Measurements from ENCODE around the gene PER3. TPM values are rescaled to one million over a fixed set of nuclear protein-coding genes. Genes with fewer than 3 reads are reported as not detected.

Gene PER3
- total RNA-seq, 2 donors from 2014 or later, result 3.9 to 6.3 TPM

DNA sequence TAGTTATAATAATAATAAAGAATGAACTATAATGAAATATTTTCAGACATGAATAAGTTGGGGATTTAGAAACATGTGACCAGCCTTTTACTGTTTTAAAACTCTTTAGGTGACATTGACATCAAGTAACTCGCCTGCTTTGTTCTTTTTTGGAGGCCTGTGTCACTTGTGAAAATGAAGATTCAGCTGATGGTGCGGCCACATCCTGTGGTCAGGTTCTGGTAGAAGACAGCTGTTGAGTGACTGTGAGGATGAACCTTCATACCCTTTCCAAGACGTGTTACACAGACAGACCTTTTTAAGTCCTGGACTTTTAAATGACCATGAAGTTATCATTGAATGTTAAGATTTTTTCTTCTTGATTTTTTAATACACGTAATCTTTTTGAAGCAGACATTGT lies 58.4 kb downstream of the PER3 start:
- peaks cover 11% of the 10 kb centered on the region for H3K27me3 Mint-ChIP-seq (ENCODE audit: insufficient read depth)
- 94 to 100% methylated on average over 1 to 4 of the region's 4 CpGs for WGBS, 2 experiments (ENCODE audit: insufficient coverage in 1 of 2, insufficient read length in 1 of 2)
- Histone ChIP-seq H3K9me3 (ENCODE audit: control insufficient read depth, low read length) (peaks cover 16% of the 10 kb centered on the region), H3K27me3 (ENCODE audit: control insufficient read depth, insufficient read depth, low read length, poor library complexity, severe bottlenecking) (peaks cover 15% of the 10 kb centered on the region), H3K9ac (ENCODE audit: extremely low read depth, low read length, poor library complexity, severe bottlenecking) (no peak overlapping the region), H3K36me3 (ENCODE audit: control insufficient read depth, insufficient read depth, low read length) (peaks cover 2% of the 10 kb centered on the region), H3K4me1 (ENCODE audit: control insufficient read depth, insufficient read depth, low read length) (no peaks in the 10 kb centered on the region), H3K27ac (ENCODE audit: low read depth, low read length) (no peak overlapping the region), H3K4me3 (ENCODE audit: low read length) (no peak overlapping the region)
- TF ChIP-seq CTCF (conservative IDR thresholded peaks at IDR 0.05), result no peak
- H3K4me1 Mint-ChIP-seq, result peaks cover 3% of the 10 kb centered on the region
- peaks cover 22% of the 10 kb centered on the region for H3K9me3 Mint-ChIP-seq
- H3K4me3 Mint-ChIP-seq, result no peak overlapping the region
- peaks cover 19% of the 10 kb centered on the region for H3K36me3 Mint-ChIP-seq (ENCODE audit: low read depth)
- H3K27ac Mint-ChIP-seq, result no peak overlapping the region
- DNase-seq, result no peak

DNA sequence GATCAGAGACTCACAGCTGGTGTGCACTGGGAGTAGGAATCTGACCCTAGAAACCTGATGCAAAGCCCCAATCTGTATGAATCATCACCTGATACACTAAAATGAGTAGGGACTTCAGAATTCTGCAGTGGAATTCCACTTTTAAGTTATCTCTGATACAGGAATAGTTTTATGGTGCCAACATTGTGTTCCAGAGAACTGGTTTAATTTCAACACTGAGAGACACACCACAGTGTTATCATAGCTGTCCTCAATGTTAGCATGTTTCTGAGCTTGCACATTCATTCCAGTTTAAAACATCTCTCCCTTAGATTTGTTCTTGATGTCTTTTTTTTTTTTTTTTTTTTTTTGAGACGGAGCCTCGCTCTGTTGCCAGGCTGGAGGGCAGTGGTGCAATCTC lies 61.7 kb downstream of the PER3 start:
- no peak for TF ChIP-seq CTCF (conservative IDR thresholded peaks at IDR 0.05)
- no peaks in the 10 kb centered on the region for H3K9me3 Mint-ChIP-seq
- H3K27ac Mint-ChIP-seq, result no peak overlapping the region
- no peaks in the 10 kb centered on the region for H3K36me3 ChIP-seq (ENCODE audit: control insufficient read depth, insufficient read depth, low read length)
- H3K4me3 Mint-ChIP-seq, result no peak overlapping the region
- H3K27me3 ChIP-seq (ENCODE audit: control insufficient read depth, insufficient read depth, low read length, poor library complexity, severe bottlenecking), result peaks cover 41% of the 10 kb centered on the region
- 95% methylated on average over 2 of the region's 2 CpGs; no CpG with 5 or more reads in 1 of the 2 experiments for WGBS, 2 experiments (ENCODE audit: insufficient coverage in 1 of 2, insufficient read length in 1 of 2)
- no peaks in the 10 kb centered on the region for H3K9me3 ChIP-seq (ENCODE audit: control insufficient read depth, low read length)
- no peak for DNase-seq
- H3K4me3 ChIP-seq (ENCODE audit: low read length), result no peak overlapping the region
- H3K9ac ChIP-seq (ENCODE audit: extremely low read depth, low read length, poor library complexity, severe bottlenecking), result no peak overlapping the region
- H3K4me1 ChIP-seq (ENCODE audit: control insufficient read depth, insufficient read depth, low read length), result no peaks in the 10 kb centered on the region
- peaks cover 40% of the 10 kb centered on the region for H3K27me3 Mint-ChIP-seq (ENCODE audit: insufficient read depth)
- H3K4me1 Mint-ChIP-seq, result peaks cover 4% of the 10 kb centered on the region
- H3K27ac ChIP-seq (ENCODE audit: low read depth, low read length), result no peak overlapping the region
- H3K36me3 Mint-ChIP-seq (ENCODE audit: low read depth), result no peaks in the 10 kb centered on the region

DNA sequence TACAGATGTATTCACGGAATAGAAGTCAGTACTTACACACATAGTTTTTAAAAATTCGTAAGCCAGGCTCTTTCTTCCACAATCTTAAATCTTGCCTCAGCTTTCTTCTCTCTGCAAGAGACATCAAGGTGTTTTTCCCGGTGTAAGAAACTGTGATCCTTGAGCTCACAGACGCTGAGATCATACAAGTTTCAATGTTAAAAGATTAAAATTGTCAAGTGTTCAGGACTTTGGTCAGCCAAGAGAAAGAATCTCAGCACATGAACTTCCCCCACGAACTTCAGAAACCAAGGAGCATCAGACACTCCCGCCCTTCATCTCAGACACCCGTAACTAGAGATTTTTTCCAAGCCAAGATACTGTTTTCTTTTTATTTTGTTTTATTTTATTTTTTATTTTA lies 62.6 kb downstream of the PER3 start:
- H3K4me3 Mint-ChIP-seq, result no peak overlapping the region
- H3K9me3 Mint-ChIP-seq, result no peaks in the 10 kb centered on the region
- 93 to 96% methylated on average over 5 to 6 of the region's 7 CpGs for WGBS, 2 experiments (ENCODE audit: insufficient coverage in 1 of 2, insufficient read length in 1 of 2)
- H3K27me3 Mint-ChIP-seq (ENCODE audit: insufficient read depth), result peaks cover 49% of the 10 kb centered on the region
- no peak for DNase-seq
- no peaks in the 10 kb centered on the region for H3K36me3 ChIP-seq (ENCODE audit: control insufficient read depth, insufficient read depth, low read length)
- H3K27ac Mint-ChIP-seq, result no peak overlapping the region
- peaks cover 50% of the 10 kb centered on the region for H3K27me3 ChIP-seq (ENCODE audit: control insufficient read depth, insufficient read depth, low read length, poor library complexity, severe bottlenecking)
- TF ChIP-seq CTCF (conservative IDR thresholded peaks at IDR 0.05), result no peak
- H3K36me3 Mint-ChIP-seq (ENCODE audit: low read depth), result no peaks in the 10 kb centered on the region
- H3K4me1 Mint-ChIP-seq, result peaks cover 13% of the 10 kb centered on the region
- H3K27ac ChIP-seq (ENCODE audit: low read depth, low read length), result no peak overlapping the region
- H3K4me3 ChIP-seq (ENCODE audit: low read length), result no peak overlapping the region
- H3K9me3 ChIP-seq (ENCODE audit: control insufficient read depth, low read length), result no peaks in the 10 kb centered on the region
- no peaks in the 10 kb centered on the region for H3K4me1 ChIP-seq (ENCODE audit: control insufficient read depth, insufficient read depth, low read length)
- H3K9ac ChIP-seq (ENCODE audit: extremely low read depth, low read length, poor library complexity, severe bottlenecking), result no peak overlapping the region

Measured in endodermal cell (in vitro differentiated cells).